HG03469 (cell line): Measurements from ENCODE around the gene RXFP3.

Experiments
- ATAC-seq: cut with Tn5 transposase; IDR thresholded peaks from one replicate; pipeline ENCODE4 v1.9.1; 2021; ENCODE audit warnings: mild to moderate bottlenecking, moderate library complexity, moderate number of reproducible peaks; ENCODE audit not compliant: unreplicated experiment

The RXFP3 gene

DNA sequence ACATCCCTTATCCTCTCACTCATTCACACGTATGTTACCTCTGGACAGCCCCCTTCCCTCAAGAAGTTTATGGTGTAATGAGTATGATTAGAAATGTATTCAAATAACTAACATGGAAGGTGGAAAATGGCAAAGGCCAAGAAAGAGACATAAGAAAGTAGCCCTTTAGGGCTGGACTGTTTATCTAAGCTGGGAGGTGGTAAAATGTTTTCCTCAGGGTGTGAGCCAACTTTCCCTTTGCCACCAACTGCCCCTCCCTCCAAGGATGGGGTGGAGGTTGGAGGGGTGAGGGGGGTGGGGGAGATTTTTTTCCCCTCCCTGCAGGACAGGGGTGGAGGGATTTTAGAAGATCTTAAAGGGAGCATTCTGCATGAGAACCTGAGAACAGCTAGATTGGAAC is 40.1 kb downstream of the RXFP3 start:
- no peak for ATAC-seq

DNA sequence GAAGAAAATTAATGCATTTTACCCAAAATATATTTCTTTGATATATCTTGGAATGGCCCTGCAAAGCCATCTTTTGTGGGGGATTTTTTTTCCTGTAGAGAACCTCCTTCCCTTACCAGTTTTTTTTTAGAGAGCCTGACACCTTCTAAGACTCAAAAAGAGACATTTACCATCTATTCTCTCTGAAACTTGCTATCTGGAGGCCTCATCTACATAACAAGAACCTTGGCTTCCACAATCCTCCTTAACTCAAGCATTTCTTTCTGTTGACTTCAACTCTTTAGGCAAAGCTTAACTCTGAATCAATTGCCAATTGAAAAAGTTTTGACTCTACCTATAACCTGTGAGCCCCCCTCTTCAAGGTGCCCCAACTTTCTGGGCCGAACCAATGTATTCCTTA is 42.1 kb downstream of the RXFP3 start:
- ATAC-seq, result no peak

DNA sequence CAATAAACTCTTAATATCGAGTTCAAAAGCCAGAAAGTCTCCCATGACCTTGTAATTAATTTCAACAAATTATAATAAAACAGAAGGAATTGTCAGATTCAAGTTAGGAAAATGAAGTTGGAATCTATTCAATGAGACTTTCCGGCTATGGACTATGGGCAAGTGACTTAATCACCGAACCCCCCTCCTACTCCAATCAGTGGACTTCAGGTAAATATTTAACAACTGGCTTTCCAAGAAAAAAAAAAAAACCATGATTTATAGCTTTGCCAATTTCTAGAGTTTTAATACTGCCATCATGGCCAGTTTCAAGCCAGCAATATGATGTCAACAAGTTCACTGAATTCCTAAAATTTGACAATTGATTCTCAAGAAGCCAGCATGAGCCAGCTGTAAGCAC is 43.8 kb downstream of the RXFP3 start:
- no peak for ATAC-seq

DNA sequence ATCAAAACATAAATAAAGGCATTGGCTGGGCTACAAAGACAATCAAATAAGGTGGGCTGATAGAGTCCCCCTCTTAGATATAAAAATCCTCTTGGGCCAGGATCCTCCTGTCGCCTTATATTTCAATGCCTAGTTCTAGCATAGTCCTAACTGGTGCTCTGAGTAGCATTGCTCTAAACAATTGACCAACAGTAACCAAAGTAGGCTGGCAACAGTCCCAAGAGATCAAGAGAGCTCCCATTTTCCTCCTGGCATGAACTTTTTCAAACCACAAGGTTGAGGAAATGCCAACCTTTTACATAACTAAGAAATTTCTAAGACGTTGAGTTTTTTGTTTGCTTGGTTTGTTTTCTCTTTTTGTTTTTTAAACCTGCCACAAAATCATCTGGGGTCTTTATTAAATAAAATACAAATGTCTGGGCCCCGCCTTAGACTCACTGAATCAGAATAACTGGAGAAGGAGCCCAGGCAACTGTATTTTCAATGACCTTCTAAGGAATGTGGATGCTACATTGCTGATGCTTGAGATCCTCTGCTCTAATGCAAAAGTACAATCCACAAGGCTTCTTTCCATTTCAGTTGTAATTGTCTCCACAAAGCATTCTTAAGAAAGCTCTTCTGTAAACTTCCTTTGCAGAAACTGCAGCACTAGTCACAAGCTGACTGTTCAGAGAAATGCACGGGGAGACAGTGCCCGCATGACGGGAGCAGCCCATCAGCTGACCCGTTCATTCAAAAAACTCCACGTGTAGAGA is 45.4 kb downstream of the RXFP3 start:
- no peak for ATAC-seq

DNA sequence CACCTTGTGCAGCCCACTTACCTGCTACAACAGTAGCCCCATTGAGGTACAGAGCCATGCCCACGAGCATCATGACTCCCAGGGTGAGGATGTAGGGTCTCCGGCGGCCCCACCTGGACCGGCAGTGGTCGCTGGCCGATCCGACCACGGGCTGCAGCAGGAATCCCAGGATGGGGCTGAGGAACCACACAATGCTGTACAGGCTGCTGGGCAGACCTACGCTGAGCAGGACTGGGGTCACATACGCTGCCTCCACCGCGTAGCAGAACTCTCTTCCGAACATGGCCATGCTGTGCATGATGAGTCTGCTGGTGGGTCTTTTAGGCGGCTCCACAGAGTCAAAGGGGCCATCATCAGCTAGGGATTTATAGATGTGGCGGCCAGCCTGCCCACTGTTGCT is 48.0 kb downstream of the RXFP3 start:
- no peak for ATAC-seq

DNA sequence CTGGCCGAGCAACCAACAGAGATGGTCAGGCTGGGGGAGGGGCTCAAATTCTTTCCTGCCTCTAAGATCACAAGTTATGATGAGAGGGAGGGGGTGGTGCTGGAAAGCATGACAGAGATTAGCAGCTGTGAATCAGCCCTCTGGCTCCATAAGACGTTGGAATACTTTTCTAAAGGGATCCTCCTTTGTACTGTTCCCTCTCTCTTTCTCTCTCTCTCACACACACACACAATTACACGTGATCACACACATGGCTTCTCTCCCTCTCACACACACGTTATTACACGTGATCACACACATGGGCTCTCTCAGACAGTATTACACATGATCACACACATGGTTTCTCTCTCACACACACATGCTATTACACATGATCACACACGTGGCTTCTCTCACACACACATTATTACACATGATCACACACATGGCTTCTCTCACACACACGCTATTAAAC is 48.5 kb downstream of the RXFP3 start, which contains the start of gene SLC45A2:
Gene SLC45A2, minus strand, starts transcription at position 23 of the 454 bp plus-strand sequence. CDS start 110 bp downstream, outside the sequence.
- ATAC-seq, result no peak

DNA sequence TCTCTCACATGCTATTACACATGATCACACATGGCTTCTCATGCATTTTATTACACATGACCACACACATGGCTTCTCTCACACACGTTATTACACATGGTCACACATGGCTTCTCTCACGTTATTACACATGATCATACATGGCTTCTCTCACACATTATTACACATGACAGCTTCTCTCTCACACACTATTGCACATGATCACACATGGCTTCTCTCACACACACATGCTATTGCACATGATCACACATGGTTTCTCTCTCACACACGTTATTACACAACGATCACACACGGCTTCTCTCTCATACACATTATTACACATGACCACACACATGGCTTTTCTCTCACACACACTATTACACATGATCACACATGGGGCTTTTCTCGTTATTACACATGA is 49.3 kb downstream of the RXFP3 start:
- no peak for ATAC-seq
